ENCODE data around the gene GANC.

The GANC gene

DNA sequence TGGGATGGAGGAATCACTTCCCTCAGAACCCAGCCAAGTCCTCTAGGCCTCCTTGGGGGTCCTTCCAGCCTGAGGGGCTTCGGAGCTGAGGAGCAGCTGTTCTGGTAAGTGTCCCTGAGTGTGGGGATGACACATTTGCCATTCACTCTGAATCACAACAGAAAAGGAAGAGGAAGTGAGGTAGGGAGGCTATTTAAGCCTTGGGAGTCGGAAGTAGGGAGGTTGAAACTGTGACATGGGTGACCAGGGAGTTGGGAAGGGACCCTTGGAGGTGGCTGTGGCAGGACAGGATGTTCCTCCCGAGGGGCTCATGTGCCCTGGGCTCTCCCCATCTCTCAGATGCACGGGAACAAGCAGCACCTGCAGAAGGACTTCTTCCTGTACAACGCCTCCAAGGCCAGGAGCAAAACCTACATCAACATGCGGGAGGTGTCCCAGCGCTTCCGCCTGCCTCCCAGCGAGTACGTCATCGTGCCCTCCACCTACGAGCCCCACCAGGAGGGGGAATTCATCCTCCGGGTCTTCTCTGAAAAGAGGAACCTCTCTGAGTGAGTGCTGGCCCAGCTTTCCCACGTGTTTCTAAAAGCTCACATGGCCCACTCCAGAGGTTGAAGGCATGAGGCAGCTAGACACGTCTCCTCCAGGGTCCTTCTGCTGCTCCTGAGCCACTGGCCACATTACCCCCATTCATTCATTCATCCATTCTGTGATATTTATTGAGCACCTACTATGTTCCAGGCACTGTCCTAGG, 129.6 kb downstream of the GANC start:
- no peak for DNase-seq (ENCODE audit: low read depth)
- TF ChIP-seq, protein P1, sequence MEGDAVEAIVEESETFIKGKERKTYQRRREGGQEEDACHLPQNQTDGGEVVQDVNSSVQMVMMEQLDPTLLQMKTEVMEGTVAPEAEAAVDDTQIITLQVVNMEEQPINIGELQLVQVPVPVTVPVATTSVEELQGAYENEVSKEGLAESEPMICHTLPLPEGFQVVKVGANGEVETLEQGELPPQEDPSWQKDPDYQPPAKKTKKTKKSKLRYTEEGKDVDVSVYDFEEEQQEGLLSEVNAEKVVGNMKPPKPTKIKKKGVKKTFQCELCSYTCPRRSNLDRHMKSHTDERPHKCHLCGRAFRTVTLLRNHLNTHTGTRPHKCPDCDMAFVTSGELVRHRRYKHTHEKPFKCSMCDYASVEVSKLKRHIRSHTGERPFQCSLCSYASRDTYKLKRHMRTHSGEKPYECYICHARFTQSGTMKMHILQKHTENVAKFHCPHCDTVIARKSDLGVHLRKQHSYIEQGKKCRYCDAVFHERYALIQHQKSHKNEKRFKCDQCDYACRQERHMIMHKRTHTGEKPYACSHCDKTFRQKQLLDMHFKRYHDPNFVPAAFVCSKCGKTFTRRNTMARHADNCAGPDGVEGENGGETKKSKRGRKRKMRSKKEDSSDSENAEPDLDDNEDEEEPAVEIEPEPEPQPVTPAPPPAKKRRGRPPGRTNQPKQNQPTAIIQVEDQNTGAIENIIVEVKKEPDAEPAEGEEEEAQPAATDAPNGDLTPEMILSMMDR (conservative IDR thresholded peaks at IDR 0.05; ENCODE audit: low read depth, low read length): no peak
- H3K4me3 ChIP-seq (ENCODE audit: low read length): no peak overlapping the region

DNA sequence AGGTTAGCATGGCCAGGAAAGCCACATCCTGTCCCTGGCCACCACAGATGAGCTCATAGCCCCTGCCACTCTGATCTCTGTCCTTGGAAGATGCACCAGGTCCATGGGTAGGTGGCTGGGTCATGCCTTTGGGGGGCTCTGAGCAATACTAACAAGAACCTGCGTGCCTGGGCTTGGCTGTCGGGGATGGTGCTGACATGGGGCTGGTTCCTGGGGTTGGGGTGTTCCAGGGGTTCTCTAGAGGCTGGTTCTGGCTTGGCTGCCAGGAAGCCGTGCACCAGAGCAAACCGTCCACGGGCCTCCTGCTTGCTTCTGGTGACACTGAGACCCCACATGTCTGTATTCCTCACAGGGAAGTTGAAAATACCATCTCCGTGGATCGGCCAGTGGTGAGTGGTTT, 130.4 kb downstream of the GANC start:
- TF ChIP-seq, protein P1 (conservative IDR thresholded peaks at IDR 0.05; ENCODE audit: low read depth, low read length): no peak
- DNase-seq (ENCODE audit: low read depth): no peak
- H3K4me3 ChIP-seq (ENCODE audit: low read length): no peak overlapping the region

DNA sequence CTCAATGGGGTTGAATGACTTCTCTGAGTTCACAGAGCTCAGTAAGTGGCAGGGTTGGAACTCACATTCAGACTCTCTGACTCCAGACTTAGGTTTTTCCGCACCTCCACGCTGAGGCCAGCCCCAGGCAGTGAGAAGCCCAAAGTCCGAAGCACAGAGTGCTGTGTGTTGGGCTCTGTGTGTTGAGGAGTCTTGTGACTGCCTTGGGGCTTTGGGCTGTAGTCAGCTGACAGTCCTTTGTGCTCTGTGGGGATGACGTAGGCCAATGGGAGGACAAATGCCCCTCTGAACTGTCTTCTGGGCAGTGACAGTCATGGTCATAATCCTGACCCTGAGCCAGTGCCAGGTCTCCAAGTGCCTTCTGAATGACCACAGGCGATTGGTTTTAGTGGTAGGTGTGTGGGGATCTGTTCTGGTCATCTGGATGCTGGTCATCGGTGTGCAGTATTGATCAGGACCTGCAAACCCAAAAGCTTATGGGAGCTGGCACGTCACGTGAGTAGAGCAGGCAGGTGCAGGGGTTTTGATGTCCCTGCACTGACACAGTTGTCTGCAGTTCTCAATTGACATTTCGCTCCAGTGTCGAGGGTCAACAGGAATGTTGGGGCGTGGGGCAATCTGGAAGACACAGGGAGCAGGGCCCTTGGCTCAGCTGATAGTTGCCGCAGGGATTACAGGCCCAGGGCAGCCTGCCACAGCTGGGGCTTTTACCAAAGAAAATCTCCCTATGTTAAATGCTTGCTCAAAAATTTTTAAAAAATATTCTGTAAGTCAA, 131.6 kb downstream of the GANC start:
- TF ChIP-seq, protein P1 (conservative IDR thresholded peaks at IDR 0.05; ENCODE audit: low read depth, low read length): no peak
- peak; percentile 56 for DNase-seq (ENCODE audit: low read depth)
- H3K4me3 ChIP-seq (ENCODE audit: low read length): no peak overlapping the region

DNA sequence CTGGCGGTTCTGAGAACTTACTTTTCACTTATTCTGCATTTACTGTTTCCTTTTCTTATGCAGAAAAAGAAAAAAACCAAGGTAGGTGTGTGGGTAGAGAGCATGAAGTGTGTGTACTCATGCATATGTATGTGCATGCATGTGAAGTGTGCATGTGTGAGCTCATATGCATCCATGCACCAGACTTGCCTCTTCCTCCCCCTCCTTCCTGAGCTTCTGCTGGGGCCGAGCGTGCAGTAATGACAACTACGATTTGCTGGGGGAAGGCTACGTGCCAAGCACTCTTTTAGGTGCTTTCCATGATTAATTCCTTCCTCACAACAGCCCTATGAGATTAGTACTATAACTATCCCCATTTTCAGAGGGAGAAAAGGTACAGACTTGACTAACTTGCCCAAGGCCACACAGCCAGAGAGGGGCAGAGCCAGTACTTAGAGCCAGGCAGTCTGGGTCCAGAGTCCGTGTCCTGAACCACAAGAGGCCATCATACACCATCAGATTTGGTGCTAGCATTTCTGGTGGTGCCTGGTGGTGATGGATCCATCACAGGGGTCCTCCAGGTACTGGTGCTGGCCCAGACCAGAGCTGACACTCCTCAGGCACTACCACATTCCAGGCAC, 133.0 kb downstream of the GANC start:
- no peak overlapping the region for H3K4me3 ChIP-seq (ENCODE audit: low read length)

More for the DNA sequence above, 133.0 kb downstream of the GANC start:
- no peak for DNase-seq (ENCODE audit: low read depth)
- TF ChIP-seq, protein P1 (conservative IDR thresholded peaks at IDR 0.05; ENCODE audit: low read depth, low read length): no peak
